ENCODE results near the gene FXR1.

GRCh38 chr3:180882115-180882514, 30.4 kb upstream of the FXR1 start:
- no peak for TF ChIP-seq POLR2A (IDR thresholded peaks at IDR 0.05)
- no peak for TF ChIP-seq CTCF (IDR thresholded peaks at IDR 0.05)
